ENCODE results near the gene GABPB1.

- TF ChIP-seq CTCF (IDR thresholded peaks at IDR 0.05; ENCODE audit: poor library complexity), result no peak
- no peak for TF ChIP-seq EZH2 (IDR thresholded peaks at IDR 0.05; ENCODE audit: borderline replicate concordance)
Observed at GRCh38 chr15:50295966-50296365, 59.0 kb downstream of the GABPB1 start.
